Ishikawa (cell line): Measurements from ENCODE around the gene CACNA2D2.

Experiments
- CEBPB ChIP-seq: IDR thresholded peaks from 2 replicates; pipeline ENCODE4 v1.6.1; 2012
- CREB1 ChIP-seq: IDR thresholded peaks from 2 replicates; pipeline ENCODE4 v1.6.1; 2012; ENCODE audit warnings: low read depth
- EGR1 ChIP-seq: IDR thresholded peaks from 2 replicates; pipeline ENCODE4 v1.6.1; 2012
- EP300 ChIP-seq: IDR thresholded peaks from 2 replicates; pipeline ENCODE4 v1.6.1; 2012; ENCODE audit warnings: borderline replicate concordance
- RAD21 ChIP-seq: IDR thresholded peaks from 2 replicates; pipeline ENCODE4 v1.6.1; 2012; ENCODE audit warnings: low read depth
- TAF1 ChIP-seq: IDR thresholded peaks from 2 replicates; pipeline ENCODE4 v1.6.1; 2012; ENCODE audit warnings: low read depth, mild to moderate bottlenecking
- YY1 ChIP-seq: IDR thresholded peaks from 2 replicates; pipeline ENCODE4 v1.6.1; 2012; ENCODE audit warnings: low read depth
- TF ChIP-seq, protein P1 (sequence below): IDR thresholded peaks from 2 replicates; pipeline ENCODE4 v1.6.1; 2012
- TF ChIP-seq, protein P2 (sequence below): IDR thresholded peaks from 2 replicates; pipeline ENCODE4 v1.6.1; 2012; ENCODE audit warnings: low read depth, mild to moderate bottlenecking

DNA sequence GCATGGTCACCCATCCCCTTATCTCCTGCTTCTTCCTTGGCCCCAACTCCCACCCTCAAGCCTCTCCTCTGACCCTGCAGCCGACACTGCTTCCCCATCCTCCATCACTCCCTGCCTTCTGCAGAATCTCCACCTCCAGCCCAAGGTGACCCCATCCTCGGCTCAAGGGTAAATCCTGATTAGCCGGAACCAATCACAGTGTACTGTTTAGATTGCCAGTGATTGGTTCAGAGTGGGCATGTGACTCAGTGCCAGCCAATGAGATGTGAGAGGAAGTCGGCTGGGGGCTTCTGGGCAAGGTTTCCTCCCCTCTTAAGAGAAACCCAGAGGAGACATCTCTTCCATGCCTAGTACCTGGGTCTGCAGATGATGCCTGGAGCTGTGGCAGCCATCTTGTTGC, 10.3 kb downstream of the CACNA2D2 start:
- TF ChIP-seq, protein P1, sequence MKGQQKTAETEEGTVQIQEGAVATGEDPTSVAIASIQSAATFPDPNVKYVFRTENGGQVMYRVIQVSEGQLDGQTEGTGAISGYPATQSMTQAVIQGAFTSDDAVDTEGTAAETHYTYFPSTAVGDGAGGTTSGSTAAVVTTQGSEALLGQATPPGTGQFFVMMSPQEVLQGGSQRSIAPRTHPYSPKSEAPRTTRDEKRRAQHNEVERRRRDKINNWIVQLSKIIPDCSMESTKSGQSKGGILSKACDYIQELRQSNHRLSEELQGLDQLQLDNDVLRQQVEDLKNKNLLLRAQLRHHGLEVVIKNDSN = peak; percentile 86
- TF ChIP-seq, protein P2, sequence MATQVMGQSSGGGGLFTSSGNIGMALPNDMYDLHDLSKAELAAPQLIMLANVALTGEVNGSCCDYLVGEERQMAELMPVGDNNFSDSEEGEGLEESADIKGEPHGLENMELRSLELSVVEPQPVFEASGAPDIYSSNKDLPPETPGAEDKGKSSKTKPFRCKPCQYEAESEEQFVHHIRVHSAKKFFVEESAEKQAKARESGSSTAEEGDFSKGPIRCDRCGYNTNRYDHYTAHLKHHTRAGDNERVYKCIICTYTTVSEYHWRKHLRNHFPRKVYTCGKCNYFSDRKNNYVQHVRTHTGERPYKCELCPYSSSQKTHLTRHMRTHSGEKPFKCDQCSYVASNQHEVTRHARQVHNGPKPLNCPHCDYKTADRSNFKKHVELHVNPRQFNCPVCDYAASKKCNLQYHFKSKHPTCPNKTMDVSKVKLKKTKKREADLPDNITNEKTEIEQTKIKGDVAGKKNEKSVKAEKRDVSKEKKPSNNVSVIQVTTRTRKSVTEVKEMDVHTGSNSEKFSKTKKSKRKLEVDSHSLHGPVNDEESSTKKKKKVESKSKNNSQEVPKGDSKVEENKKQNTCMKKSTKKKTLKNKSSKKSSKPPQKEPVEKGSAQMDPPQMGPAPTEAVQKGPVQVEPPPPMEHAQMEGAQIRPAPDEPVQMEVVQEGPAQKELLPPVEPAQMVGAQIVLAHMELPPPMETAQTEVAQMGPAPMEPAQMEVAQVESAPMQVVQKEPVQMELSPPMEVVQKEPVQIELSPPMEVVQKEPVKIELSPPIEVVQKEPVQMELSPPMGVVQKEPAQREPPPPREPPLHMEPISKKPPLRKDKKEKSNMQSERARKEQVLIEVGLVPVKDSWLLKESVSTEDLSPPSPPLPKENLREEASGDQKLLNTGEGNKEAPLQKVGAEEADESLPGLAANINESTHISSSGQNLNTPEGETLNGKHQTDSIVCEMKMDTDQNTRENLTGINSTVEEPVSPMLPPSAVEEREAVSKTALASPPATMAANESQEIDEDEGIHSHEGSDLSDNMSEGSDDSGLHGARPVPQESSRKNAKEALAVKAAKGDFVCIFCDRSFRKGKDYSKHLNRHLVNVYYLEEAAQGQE = no peak
- TF ChIP-seq TAF1 = no peak
- no peak for TF ChIP-seq EP300
- no peak for TF ChIP-seq CEBPB
- no peak for TF ChIP-seq RAD21
- no peak for TF ChIP-seq YY1
- TF ChIP-seq CREB1 = no peak
- TF ChIP-seq EGR1 = no peak
